Activated CD4-positive, alpha-beta T cell treated with anti-CD3 and anti-CD28 coated beads, Interleukin-2, amount 10 ng/mL, durations not matched to agents 7 days and 5 days (primary cell): ENCODE data around the gene TPPP. TPM values are rescaled to one million over a fixed set of nuclear protein-coding genes. Genes with fewer than 3 reads are reported as not detected.

ENCODE experiments used
- CTCF ChIA-PET: fragments of 350-600 bp; sonication (Branson Sonifier 250); formaldehyde crosslinking; loops from one replicate; lab custom pipeline; 2021; ENCODE audit warnings: antibody characterized with exemption; lab: Charles Lee
- POLR2A ChIA-PET: fragments of 350-600 bp; sonication (Branson Sonifier 250); formaldehyde crosslinking; loops from one replicate; lab custom pipeline; 2021; ENCODE audit warnings: antibody characterized with exemption; lab: Charles Lee
- DNase-seq: peaks from one replicate; pipeline ENCODE4 v3.0.0-alpha.2; 2020
- H3K27ac Mint-ChIP-seq: one replicate; pipeline ENCODE4 v1.8.0; 2021; ENCODE audit warnings: mild to moderate bottlenecking, moderate library complexity, mixed read lengths
- H3K27me3 Mint-ChIP-seq: one replicate; pipeline ENCODE4 v1.8.0; 2021; ENCODE audit warnings: mixed read lengths
- H3K36me3 Mint-ChIP-seq: one replicate; pipeline ENCODE4 v1.8.0; 2021; ENCODE audit warnings: low read depth, mixed read lengths
- H3K4me1 Mint-ChIP-seq: one replicate; pipeline ENCODE4 v1.8.0; 2021; ENCODE audit warnings: mixed read lengths
- H3K4me3 Mint-ChIP-seq: one replicate; pipeline ENCODE4 v1.8.0; 2021; ENCODE audit warnings: mild to moderate bottlenecking, moderate library complexity, mixed read lengths
- H3K9me3 Mint-ChIP-seq: one replicate; pipeline ENCODE4 v1.8.0; 2021; ENCODE audit warnings: mixed read lengths
- total RNA-seq, 2 experiments: library from RNA; stranded (reverse); gene quantifications; one replicate each; pipeline ENCODE4 v1.2.3, GENCODE V29; 2021

Gene TPPP
- total RNA-seq, 2 experiments from 2014 or later, result 0.02 to 0.05 TPM

DNA sequence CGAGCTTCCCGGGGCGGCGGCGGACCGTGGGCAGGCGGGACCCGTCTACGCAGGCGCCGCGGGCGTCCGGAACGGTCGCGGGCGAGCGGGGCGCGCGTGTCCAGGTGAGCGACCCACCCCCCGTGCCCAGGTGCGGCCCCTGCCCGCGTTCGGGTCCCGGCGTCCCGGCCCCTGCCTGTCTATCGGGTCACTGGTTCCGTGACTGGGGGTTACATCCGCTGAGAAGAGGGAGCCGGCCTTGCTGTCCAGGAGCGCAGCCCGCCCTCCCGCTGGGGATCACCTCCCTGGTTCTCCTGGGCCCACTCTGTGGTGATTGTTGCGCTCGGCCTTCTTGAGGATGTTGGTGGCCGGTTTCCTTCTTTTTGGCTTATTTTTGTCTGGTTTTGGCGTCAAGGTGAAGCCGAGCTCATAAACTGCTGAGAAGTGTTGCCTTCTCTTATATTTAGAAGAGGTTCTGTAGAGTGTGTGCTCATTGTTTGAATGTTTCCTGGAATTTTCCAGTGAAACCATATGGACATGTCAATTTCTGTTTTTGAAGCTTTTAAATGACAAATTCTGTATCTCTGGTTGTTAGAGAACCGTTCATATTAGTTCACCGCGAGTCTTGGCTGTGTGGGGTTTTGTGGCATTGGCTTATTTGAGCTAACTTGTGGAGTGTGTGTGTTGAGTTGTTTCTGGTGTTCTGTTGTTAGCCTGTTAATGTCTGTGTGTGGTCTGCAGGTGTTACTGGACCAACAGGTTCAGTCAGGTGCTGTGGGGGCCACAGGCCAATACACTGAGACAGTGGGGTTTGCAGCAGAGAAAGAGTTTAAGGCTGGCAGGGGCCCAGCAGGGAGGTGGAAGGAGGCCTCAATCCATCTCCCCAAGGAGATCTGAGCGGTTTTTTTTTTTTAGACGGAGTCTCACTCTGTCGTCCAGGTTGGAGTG is 80.4 kb downstream of the TPPP start:
- CTCF ChIA-PET, result no interaction called here
- H3K27ac Mint-ChIP-seq, result peak overlapping the region; percentile 93
- peak; percentile 30 for DNase-seq
- peak overlapping the region; percentile 90 for H3K4me3 Mint-ChIP-seq
- H3K27me3 Mint-ChIP-seq, result no peaks in the 10 kb centered on the region
- peaks cover 42% of the 10 kb centered on the region for H3K4me1 Mint-ChIP-seq
- H3K36me3 Mint-ChIP-seq, result peaks cover 26% of the 10 kb centered on the region
- H3K9me3 Mint-ChIP-seq, result peaks cover 4% of the 10 kb centered on the region
- POLR2A ChIA-PET, result interaction anchor here (1.1 kb wide), 1 partner anchor 166 kb away, joined by 3 read pairs; no protein-coding TSS in a partner anchor

DNA sequence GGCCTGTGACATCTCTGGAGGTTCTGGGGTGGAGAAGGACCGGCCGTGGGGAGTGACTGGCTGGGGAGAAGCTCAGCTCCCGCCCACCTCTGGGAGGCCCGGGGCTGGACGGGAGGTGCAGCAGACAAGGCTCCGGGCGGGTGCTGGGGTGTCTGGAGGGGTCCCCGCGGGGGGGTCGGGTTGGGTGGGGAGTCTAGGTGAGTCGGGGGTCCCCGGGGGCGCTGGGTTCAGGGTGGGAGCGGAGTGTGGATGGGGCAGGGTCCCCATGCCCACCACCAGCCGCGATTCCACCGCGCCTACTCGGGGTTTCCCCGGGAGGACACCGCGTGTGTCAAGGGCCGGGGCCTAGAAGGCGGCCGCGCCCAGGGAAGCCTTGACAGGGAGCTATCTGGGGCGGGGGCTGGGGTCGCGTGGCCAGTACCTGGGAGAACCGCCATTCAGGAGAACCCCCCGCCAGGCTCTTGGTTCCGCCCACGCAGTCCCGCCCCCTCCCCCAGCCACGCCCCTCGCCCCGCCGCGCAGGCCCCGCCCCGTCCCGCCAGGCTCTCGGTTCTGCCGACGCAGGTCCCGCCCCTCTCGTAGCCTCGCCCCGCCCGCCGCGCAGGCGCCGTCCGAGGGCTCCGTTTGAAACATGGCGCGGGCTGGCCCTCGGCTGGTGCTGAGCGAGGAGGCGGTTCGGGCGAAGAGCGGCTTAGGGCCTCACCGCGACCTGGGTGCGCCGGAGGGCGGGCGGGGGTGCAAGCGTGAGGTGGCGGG is 81.2 kb downstream of the TPPP start, which contains the start of gene CEP72:
Gene CEP72 (plus strand): TSS at position 610 of the 756 bp plus-strand sequence. CDS start 22 bp downstream, at position 632.
- H3K4me3 Mint-ChIP-seq, result peak within 1 kb of the TSS; percentile 90
- ChIA-PET CTCF (no interaction called here), POLR2A (interaction anchor here (1.1 kb wide), 1 partner anchor 165 kb away, joined by 3 read pairs; no protein-coding TSS in a partner anchor)
- DNase-seq, result peak; percentile 92
- no peaks in the 10 kb centered on the region for H3K27me3 Mint-ChIP-seq
- peak within 1 kb of the TSS; percentile 93 for H3K27ac Mint-ChIP-seq
- peaks cover 50% of the 10 kb centered on the region for H3K4me1 Mint-ChIP-seq
- peaks cover 4% of the 10 kb centered on the region for H3K9me3 Mint-ChIP-seq
- H3K36me3 Mint-ChIP-seq, result peaks cover 26% of the 10 kb centered on the region

DNA sequence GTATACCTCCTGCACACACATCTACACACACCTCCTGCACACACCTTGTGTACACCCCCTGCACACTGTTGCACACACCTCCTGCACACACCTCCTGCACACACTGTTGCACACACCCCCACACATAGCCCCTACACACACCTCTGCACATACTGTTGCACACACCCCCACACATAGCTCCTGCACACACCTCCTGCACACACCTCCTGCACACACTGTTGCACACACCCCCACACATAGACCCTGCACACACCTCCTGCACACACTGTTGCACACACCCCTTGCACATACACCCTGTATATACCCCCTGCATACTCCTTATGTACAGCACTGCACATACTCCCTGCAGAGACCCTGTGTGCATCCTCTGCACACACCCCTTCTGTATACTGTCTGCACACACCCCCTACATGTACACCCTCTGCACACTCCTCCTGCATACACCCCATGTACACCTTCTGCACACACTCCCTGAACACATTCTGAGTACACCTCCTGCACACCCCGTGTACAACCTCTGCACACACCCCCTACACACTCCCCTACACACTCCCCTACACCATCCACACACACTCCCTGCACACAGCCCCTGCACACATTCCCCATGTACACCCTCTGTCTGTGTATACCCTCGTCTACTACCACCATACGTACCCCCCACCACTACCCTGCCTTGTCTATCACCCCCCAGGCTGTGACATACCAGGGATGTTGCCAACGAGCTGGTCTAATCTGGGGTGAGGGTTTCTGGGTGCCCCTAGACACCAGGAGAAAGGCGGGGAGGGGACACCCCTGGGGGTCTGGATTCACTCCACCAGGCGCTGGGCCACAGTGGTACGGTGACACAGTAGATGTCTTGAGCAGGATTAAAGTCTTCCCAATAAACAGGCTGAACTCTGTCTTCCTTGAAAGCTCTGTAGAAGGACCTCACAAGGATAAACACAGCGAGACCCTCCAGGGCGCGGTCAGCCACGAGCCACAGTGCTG is 82.1 kb downstream of the TPPP start:
- Mint-ChIP-seq H3K27me3 (no peaks in the 10 kb centered on the region), H3K9me3 (peaks cover 4% of the 10 kb centered on the region), H3K27ac (peak overlapping the region; percentile 62), H3K36me3 (peaks cover 20% of the 10 kb centered on the region), H3K4me3 (peak overlapping the region; percentile 79), H3K4me1 (peaks cover 44% of the 10 kb centered on the region)
- ChIA-PET POLR2A (interaction anchor here (1.1 kb wide), 1 partner anchor 164 kb away, joined by 3 read pairs; no protein-coding TSS in a partner anchor), CTCF (no interaction called here)
- DNase-seq, result no peak

DNA sequence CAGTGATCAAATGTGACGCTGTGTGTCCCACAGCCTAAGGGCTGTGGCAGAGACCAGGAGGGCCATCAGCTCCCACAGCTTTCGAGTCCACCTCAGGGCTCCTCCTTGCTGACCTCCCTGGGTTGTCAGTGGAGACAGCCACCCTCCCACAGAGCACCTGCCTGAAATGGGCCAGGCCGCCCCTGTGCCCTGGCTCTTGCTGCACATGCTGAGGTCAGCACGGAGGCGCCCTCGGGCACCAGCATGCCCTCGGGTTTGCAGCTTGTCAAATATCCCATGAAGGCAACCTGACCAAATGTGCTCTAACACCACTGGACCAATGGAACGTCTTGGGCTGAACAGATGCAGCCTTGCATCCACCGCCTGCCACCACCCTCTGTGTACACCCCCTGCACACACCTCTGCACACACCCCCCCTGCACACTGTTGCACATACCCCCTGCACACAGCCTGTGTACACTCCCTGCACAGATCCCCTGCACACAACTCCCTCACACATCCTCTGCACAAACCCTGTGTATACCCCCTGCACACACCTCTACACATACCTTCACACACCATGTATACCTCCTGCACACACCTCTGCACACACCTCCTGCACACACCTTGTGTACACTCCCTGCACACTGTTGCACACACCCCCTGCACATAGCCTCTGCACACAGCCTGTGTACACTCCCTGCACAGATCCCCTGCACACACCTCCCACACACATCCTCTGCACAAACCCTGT is 83.0 kb downstream of the TPPP start:
- H3K9me3 Mint-ChIP-seq, result peaks cover 4% of the 10 kb centered on the region
- no peak for DNase-seq
- no peaks in the 10 kb centered on the region for H3K27me3 Mint-ChIP-seq
- H3K27ac Mint-ChIP-seq, result no peak overlapping the region
- no peak overlapping the region for H3K4me3 Mint-ChIP-seq
- H3K4me1 Mint-ChIP-seq, result peaks cover 38% of the 10 kb centered on the region
- ChIA-PET CTCF (no interaction called here), POLR2A (no interaction called here)
- H3K36me3 Mint-ChIP-seq, result peaks cover 15% of the 10 kb centered on the region

Other genes starting within 250 kb of the TPPP start
- 1 to 10 TPM; 1.4 to 2.2 TPM for gene SLC9A3, start 168.9 kb downstream of the TPPP start, total RNA-seq
- gene CEP72, start 81.0 kb downstream of the TPPP start, total RNA-seq, result 10 to 100 TPM; 28.2 to 31.6 TPM
- gene ZDHHC11B, start 91.4 kb upstream of the TPPP start, total RNA-seq, result under 1 TPM; 0.35 to 0.87 TPM
- gene ZDHHC11, start 157.6 kb upstream of the TPPP start, total RNA-seq, result 1 to 10 TPM; 9.4 to 10.0 TPM
- 10 to 100 TPM; 52.7 to 59.1 TPM for gene BRD9, start 199.4 kb upstream of the TPPP start, total RNA-seq
- 10 to 100 TPM; 33.4 to 38.6 TPM for gene TRIP13, start 199.5 kb upstream of the TPPP start, total RNA-seq